ENCODE data around the gene TTC21B.
A peak's percentile ranks its signal among the peaks of the same experiment; 100 is the strongest.
"Not testable (repeated sequence)": the region's sequence is repeated elsewhere in the genome, so short reads cannot be mapped to it uniquely, and the experiment has no call there.

TTC21B gene

GRCh38 chr2:165888171-165888570 lies 65.4 kb downstream of the TTC21B start:
- DNase-seq (ENCODE audit: low read depth in 1 of 2, low spot score in 1 of 2): no peak

GRCh38 chr2:165886487-165887146 lies 67.0 kb downstream of the TTC21B start:
- no peak for DNase-seq (ENCODE audit: low read depth in 1 of 2, low spot score in 1 of 2)

GRCh38 chr2:165877565-165878550 lies 75.7 kb downstream of the TTC21B start:
- peak in 1 of 2 donors; percentile 3 for DNase-seq (ENCODE audit: low read depth in 1 of 2, low spot score in 1 of 2)

- no peak for DNase-seq (ENCODE audit: low read depth in 1 of 2, low spot score in 1 of 2)
Measured at GRCh38 chr2:165876712-165877111, 76.9 kb downstream of the TTC21B start.

GRCh38 chr2:165876269-165876668 lies 77.3 kb downstream of the TTC21B start:
- DNase-seq (ENCODE audit: low read depth in 1 of 2, low spot score in 1 of 2): no peak

- DNase-seq (ENCODE audit: low read depth in 1 of 2, low spot score in 1 of 2): peak in 1 of 2 donors; percentile 4
Measured at GRCh38 chr2:165874445-165875039, 79.0 kb downstream of the TTC21B start.

GRCh38 chr2:165872101-165872791 lies 81.3 kb downstream of the TTC21B start:
- DNase-seq (ENCODE audit: low read depth in 1 of 2, low spot score in 1 of 2): no peak

- no peak for DNase-seq (ENCODE audit: low read depth in 1 of 2, low spot score in 1 of 2)
Measured at GRCh38 chr2:165871025-165871424, 82.6 kb downstream of the TTC21B start.

- DNase-seq (ENCODE audit: low read depth in 1 of 2, low spot score in 1 of 2): no peak
Measured at GRCh38 chr2:165870346-165870745, 83.2 kb downstream of the TTC21B start.

- no peak for DNase-seq (ENCODE audit: low read depth in 1 of 2, low spot score in 1 of 2)
Measured at GRCh38 chr2:165868211-165868610, 85.4 kb downstream of the TTC21B start.

GRCh38 chr2:165864296-165864695 lies 89.3 kb downstream of the TTC21B start:
- no peak for DNase-seq (ENCODE audit: low read depth in 1 of 2, low spot score in 1 of 2)

GRCh38 chr2:165863810-165864261 lies 89.7 kb downstream of the TTC21B start:
- DNase-seq (ENCODE audit: low read depth in 1 of 2, low spot score in 1 of 2): no peak

- DNase-seq (ENCODE audit: low read depth in 1 of 2, low spot score in 1 of 2): not testable (repeated sequence)
Measured at GRCh38 chr2:165861083-165861482, 92.5 kb downstream of the TTC21B start.

- not testable (repeated sequence) for DNase-seq (ENCODE audit: low read depth in 1 of 2, low spot score in 1 of 2)
Measured at GRCh38 chr2:165859723-165860122, 93.9 kb downstream of the TTC21B start.

- DNase-seq (ENCODE audit: low read depth in 1 of 2, low spot score in 1 of 2): no peak
Measured at GRCh38 chr2:165857876-165858275, 95.7 kb downstream of the TTC21B start.

GRCh38 chr2:165852394-165852793 lies 101.2 kb downstream of the TTC21B start:
- no peak for DNase-seq (ENCODE audit: low read depth in 1 of 2, low spot score in 1 of 2)

GRCh38 chr2:165847001-165847400 lies 106.6 kb downstream of the TTC21B start:
- DNase-seq (ENCODE audit: low read depth in 1 of 2, low spot score in 1 of 2): no peak

GRCh38 chr2:165846056-165846455 lies 107.5 kb downstream of the TTC21B start:
- no peak for DNase-seq (ENCODE audit: low read depth in 1 of 2, low spot score in 1 of 2)

GRCh38 chr2:165844216-165844615 lies 109.4 kb downstream of the TTC21B start:
- no peak for DNase-seq (ENCODE audit: low read depth in 1 of 2, low spot score in 1 of 2)

GRCh38 chr2:165843351-165843750 lies 110.2 kb downstream of the TTC21B start:
- DNase-seq (ENCODE audit: low read depth in 1 of 2, low spot score in 1 of 2): no peak

- DNase-seq (ENCODE audit: low read depth in 1 of 2, low spot score in 1 of 2): no peak
Measured at GRCh38 chr2:165840333-165840958, 113.1 kb downstream of the TTC21B start.

All from activated CD4-positive, alpha-beta T cell treated with anti-CD3 and anti-CD28 coated beads, Interleukin-2, amount 50 U/mL, for 24 hours (primary cell).